AG09309 (cell line): ENCODE results near the gene RPL3.

ENCODE experiments used
- DNase-seq: peaks from one replicate; pipeline ENCODE4 v3.0.0-alpha.2; 2010; ENCODE audit warnings: low read depth
- H3K4me3 ChIP-seq: 2 replicates; pipeline ENCODE4 v1.5.1; 2011; ENCODE audit warnings: mild to moderate bottlenecking, low read depth, low read length, moderate library complexity; ENCODE audit not compliant: control insufficient read depth
- TF ChIP-seq, protein P1 (sequence below): IDR thresholded peaks from 2 replicates; pipeline ENCODE4 v1.5.1; 2011; ENCODE audit warnings: mild to moderate bottlenecking, low read depth, low read length, inconsistent platforms; ENCODE audit not compliant: insufficient read depth, control insufficient read depth; ENCODE audit errors: missing control alignments

Gene RPL3

DNA sequence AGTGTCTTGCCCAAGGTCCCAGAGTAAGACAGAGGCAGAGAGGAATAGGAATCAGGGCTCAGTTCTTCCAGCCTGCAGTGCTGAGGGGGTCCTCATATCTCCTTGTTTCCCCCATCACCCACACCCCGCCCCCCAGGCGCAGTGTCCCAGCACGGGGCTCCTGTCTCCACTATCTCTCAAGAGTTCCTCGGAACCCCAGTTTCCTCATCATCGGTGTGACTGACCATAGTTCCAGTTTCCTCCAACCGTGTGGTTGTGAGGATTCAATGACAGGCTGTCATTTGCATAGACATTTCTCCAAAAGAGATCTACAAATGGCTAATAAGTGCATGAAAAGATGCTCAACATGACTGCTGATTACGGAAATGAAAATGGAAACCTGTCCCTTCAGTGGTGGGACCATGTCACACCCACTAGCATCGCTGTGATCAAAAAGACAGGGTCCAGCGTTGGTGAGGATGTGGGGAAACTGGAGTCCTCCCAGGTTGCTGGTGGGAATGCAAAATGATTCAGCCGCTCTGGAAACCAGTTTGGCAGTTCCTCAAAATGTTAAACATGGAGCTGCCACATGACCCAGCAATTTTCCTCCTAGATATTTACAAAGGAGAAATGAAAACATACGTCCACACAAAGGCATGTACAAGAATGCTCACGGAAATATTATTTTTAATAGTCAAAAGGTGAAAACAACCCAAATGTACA is 42.8 kb downstream of the RPL3 start:
- DNase-seq = no peak
- TF ChIP-seq, protein P1, sequence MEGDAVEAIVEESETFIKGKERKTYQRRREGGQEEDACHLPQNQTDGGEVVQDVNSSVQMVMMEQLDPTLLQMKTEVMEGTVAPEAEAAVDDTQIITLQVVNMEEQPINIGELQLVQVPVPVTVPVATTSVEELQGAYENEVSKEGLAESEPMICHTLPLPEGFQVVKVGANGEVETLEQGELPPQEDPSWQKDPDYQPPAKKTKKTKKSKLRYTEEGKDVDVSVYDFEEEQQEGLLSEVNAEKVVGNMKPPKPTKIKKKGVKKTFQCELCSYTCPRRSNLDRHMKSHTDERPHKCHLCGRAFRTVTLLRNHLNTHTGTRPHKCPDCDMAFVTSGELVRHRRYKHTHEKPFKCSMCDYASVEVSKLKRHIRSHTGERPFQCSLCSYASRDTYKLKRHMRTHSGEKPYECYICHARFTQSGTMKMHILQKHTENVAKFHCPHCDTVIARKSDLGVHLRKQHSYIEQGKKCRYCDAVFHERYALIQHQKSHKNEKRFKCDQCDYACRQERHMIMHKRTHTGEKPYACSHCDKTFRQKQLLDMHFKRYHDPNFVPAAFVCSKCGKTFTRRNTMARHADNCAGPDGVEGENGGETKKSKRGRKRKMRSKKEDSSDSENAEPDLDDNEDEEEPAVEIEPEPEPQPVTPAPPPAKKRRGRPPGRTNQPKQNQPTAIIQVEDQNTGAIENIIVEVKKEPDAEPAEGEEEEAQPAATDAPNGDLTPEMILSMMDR = no peak
- H3K4me3 ChIP-seq = no peak overlapping the region

- H3K4me3 ChIP-seq = no peak overlapping the region
- no peak for DNase-seq
- TF ChIP-seq, protein P1 = no peak
Measured at GRCh38 chr22:39275814-39276439, 43.5 kb downstream of the RPL3 start.

DNA sequence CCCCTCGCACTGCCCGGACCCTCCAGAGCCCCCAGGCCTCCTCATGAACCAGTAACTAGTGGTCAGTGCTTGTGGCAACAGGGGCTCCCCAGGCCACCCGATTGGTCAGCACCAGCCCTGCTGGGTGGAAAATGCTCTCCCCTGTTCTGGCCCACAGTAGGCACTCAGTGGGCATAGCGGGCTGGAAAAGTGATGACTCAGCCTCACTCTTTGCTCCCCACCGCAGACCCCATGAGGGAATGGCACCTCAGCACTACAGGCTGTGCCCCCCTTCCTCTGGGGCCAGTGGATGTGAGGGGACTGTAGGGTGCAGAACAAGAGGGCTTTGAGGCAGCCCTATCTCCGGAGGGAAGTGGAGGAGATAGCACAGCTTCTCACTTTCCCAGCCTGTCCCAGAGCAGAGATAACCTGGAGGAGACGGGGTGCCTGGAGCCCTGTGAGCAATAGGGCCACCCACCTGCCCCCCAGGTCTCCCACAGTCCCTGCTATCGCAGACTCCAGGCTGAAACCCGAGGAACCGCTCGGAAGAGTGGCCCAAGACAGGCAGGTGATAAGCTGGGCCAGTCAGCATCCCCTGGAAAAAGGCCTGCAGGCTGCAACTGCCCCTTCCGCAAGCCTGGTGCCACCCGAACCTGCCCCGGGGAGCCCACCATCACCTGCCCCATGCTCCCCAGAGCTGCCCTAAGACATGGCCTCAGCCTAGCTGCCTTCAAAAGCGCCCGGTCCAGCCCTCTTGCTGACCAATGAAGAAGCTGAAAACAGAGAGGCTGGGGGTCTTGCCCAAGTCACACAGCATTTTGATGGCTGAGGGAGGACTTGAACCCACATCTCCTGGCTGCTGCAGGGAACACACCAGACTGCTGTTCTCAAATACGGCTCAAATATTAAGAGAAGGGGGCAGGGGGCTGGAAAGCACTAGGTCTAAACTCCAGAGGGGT is 45.2 kb downstream of the RPL3 start:
- DNase-seq = no peak
- H3K4me3 ChIP-seq = no peak overlapping the region
- TF ChIP-seq, protein P1 = no peak

GRCh38 chr22:39270792-39271191 is 48.6 kb downstream of the RPL3 start:
- H3K4me3 ChIP-seq = no peak overlapping the region
- TF ChIP-seq, protein P1 = no peak
- no peak for DNase-seq

DNA sequence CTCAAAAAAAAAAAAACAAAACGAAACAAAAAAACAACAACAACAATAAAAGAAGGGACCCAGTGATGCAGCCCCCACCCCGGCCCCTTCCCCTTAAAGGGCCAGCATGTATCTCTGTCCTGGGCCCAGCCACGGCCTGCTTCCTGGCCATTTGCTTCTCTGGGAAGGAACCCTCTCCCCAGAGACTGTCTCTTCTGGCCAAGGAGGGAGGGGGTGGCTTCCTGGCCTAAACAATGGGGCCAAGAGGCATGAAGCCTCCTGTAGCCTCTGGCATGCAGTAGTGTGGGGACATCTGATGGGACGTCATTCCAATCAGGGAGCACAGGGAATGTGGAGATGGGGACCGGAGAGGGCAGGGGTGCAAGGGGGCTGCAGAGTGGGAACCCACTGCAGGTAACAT is 49.1 kb downstream of the RPL3 start:
- H3K4me3 ChIP-seq = no peak overlapping the region
- TF ChIP-seq, protein P1 = no peak
- DNase-seq = no peak

DNA sequence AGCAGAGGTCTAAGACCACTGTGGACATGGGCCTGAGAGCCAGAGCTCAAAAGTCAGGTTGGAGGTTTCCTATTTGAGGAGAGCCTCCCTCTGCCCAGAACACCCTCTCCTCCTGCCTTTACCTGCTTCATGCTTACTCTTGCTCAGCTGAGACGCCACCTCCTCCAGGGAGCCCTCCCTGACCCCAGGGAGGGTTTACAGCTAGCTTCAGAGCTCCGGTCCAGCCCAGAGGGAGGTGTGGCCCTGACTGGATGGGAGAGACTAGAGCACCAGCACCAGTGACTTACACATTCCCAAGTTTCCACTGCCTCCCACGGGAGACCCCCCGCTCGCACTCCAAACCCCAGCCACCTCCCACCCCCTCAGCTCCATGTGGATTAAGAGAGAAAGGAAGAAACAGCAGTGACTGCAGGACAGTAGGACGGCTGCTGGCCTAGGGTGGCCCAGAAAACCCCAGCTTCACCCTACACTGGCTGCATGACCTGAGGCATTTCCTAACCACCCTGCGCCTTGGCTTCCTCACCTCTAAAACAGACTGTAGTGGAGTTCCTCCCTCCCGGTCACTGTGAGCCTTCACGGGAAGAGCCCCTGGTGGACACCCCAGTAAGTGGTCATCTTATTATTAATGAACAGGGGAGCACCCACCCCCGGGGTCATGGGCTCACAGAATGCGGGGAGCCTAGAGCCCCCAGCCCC is 50.2 kb downstream of the RPL3 start:
- no peak for DNase-seq
- H3K4me3 ChIP-seq = no peak overlapping the region
- TF ChIP-seq, protein P1 = no peak
